GM21619 (cell line): Measurements from ENCODE around the gene FAM133A.

Source experiments
- ATAC-seq: cut with Tn5 transposase; IDR thresholded peaks from one replicate; pipeline ENCODE4 v1.9.1; 2021; ENCODE audit not compliant: unreplicated experiment

Gene FAM133A

GRCh38 chrX:93673869-93674271 lies at the start of gene FAM133A:
Gene FAM133A (plus strand): TSS chrX:93674206. CDS start chrX:93709420, 35,214 bp downstream.
- no peak for ATAC-seq

- no peak for ATAC-seq
Measured at GRCh38 chrX:93637591-93637990, 36.4 kb upstream of the FAM133A start.

- ATAC-seq, result no peak
Measured at GRCh38 chrX:93649381-93649780, 24.6 kb upstream of the FAM133A start.

- ATAC-seq, result no peak
Measured at GRCh38 chrX:93660575-93660974, 13.4 kb upstream of the FAM133A start.

GRCh38 chrX:93673056-93673868 lies 744 bp upstream of the FAM133A start, which contains the start of gene NAP1L3:
Gene NAP1L3 (minus strand): TSS chrX:93673578. CDS start chrX:93673304, 274 bp downstream.
- ATAC-seq, result peak; percentile 77

- ATAC-seq, result no peak
Measured at GRCh38 chrX:93695981-93696380, 22.0 kb downstream of the FAM133A start.

GRCh38 chrX:93703701-93704100 lies 29.7 kb downstream of the FAM133A start:
- no peak for ATAC-seq

GRCh38 chrX:93711076-93711475 lies 37.1 kb downstream of the FAM133A start:
- ATAC-seq, result no peak

- ATAC-seq, result no peak
Measured at GRCh38 chrX:93741811-93742210, 67.8 kb downstream of the FAM133A start.

GRCh38 chrX:93760163-93760562 lies 86.2 kb downstream of the FAM133A start:
- no peak for ATAC-seq
